ENCODE data around the gene CRMP1. TPM values are rescaled to one million over a fixed set of nuclear protein-coding genes. Genes with fewer than 3 reads are reported as not detected.

CRMP1 gene
- total and polyA plus RNA-seq, 2 of the 8 experiments (the other 6 are each of a cell fraction or from before 2014, with no cell fraction given): 120 to 131 TPM

DNA sequence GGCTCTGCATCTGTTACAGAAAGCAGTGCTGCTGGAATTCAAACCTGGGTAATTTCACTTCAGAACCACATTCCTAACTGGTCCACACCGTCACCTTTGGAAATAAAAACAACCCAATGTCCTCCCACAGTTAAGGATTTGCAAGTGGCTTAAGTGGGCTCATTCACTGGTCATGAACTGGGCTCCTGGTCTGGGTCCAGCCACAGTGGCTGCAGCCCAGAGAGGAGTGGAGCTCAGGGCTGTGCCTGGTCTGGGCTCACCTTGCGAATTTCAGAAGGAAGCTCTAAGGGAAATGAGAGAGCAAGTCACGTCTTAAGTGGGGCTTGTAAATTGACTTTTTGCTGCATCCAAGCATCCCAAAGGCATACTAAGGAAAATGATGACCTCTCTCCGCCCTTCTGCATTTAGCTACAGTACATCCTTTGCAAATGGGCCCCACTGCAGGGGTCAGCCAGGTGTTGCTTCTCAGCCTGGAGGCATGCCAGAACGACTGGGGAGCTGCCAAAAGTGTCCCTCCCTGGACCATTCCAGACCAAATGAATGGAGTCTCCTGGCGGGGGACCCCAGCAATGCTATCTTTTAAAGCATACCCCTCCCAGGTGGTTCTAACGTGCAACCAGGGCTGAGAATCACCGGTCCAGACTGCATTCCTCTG is 25.6 kb upstream of the CRMP1 start:
- no peak for FAIRE-seq
- no peak overlapping the region for H2BK20ac ChIP-seq (ENCODE audit: low read length)
- TF ChIP-seq FOSL1 (IDR thresholded peaks at IDR 0.05; ENCODE audit: insufficient read depth, low read depth, low read length) (no peak), JUND (IDR thresholded peaks at IDR 0.05; ENCODE audit: low read length) (no peak), CBX5 (IDR thresholded peaks at IDR 0.05; ENCODE audit: low read depth, low read length) (no peak), SAP30 (IDR thresholded peaks at IDR 0.05; ENCODE audit: insufficient read depth, insufficient replicate concordance, low read length) (no peak), SUZ12 (IDR thresholded peaks at IDR 0.05; ENCODE audit: low read length) (no peak), ASH2L (IDR thresholded peaks at IDR 0.05; ENCODE audit: low read length) (no peak), GTF2F1 (IDR thresholded peaks at IDR 0.05; ENCODE audit: borderline replicate concordance, low read depth, low read length) (no peak), TAF1 (IDR thresholded peaks at IDR 0.05; ENCODE audit: low read depth, low read length) (no peak), RAD21 (IDR thresholded peaks at IDR 0.05 in 1 of 2, conservative IDR thresholded peaks at IDR 0.05 in 1 of 2; ENCODE audit: low read depth in 2 of 2, low read length in 2 of 2) (no peak), HDAC6 (IDR thresholded peaks at IDR 0.05; ENCODE audit: low read depth, low read length) (no peak), CTBP2 (IDR thresholded peaks at IDR 0.05; ENCODE audit: borderline replicate concordance, insufficient read depth, insufficient read length, low read length) (no peak), RXRA (IDR thresholded peaks at IDR 0.05; ENCODE audit: insufficient read depth, low read depth, low read length) (no peak)

More for the DNA sequence above, 25.6 kb upstream of the CRMP1 start:
- ChIA-PET CTCF (ENCODE audit: partially characterized antibody) (interaction anchor here (0.8 to 2.2 kb wide), 6 partner anchors 8 to 94 kb away, joined by 3 to 6 read pairs (median 4); no protein-coding TSS in a partner anchor), POLR2A (ENCODE audit: partially characterized antibody) (interaction anchor here (1.0 to 1.2 kb wide), 3 partner anchors 10 to 35 kb away, joined by 3 read pairs; no protein-coding TSS in a partner anchor)
- no peak for DNase-seq (ENCODE audit: low read depth in 1 of 2, low spot score in 2 of 2)
- Histone ChIP-seq H4K20me1 (replicated peaks in 1 of 2; ENCODE audit: control insufficient read depth in 1 of 2, insufficient read depth in 2 of 2, low read length in 2 of 2) (no peaks in the 10 kb centered on the region), H2BK15ac (ENCODE audit: low read length) (no peak overlapping the region), H3K79me2 (ENCODE audit: control insufficient read depth in 1 of 2, insufficient read depth in 2 of 2, low read length in 2 of 2) (no peaks in the 10 kb centered on the region), H3K23ac (ENCODE audit: insufficient read length) (no peak overlapping the region), H3K9me3 (ENCODE audit: insufficient read depth in 2 of 2, low read depth in 1 of 2, low read length in 1 of 2) (peaks cover 0 to 3% of the 10 kb centered on the region in 2 experiments; a peak in 1 of 4 replicates), H4K91ac (replicated peaks; ENCODE audit: insufficient read length, low read length) (no peak overlapping the region), H2BK12ac (ENCODE audit: low read depth, low read length) (no peak overlapping the region), H3K27ac (ENCODE audit: low read depth, low read length) (no peak overlapping the region), H3K14ac (ENCODE audit: insufficient read length) (no peak overlapping the region), H3K18ac (ENCODE audit: extremely low read depth, low read length) (no peak overlapping the region; the same call in 1 of the 2 replicates), H3K56ac (replicated peaks; ENCODE audit: insufficient read length, low read depth, low read length) (no peak overlapping the region), H3K27me3 (replicated peaks in 1 of 4; ENCODE audit: control insufficient read depth in 3 of 4, extremely low read depth in 1 of 4, insufficient read depth in 3 of 4, low read length in 3 of 4) (peaks cover 0 to 2% (median 0%) of the 10 kb centered on the region in 4 experiments; a peak in 1 of 7 replicates), H2BK5ac (ENCODE audit: low read depth, low read length) (no peak overlapping the region; the same call in 1 of the 2 replicates), H3K4me3 (ENCODE audit: extremely low read depth in 1 of 4, insufficient read depth in 2 of 4, low read depth in 3 of 4, low read length in 4 of 4) (no peak overlapping the region), H3K36me3 (ENCODE audit: control insufficient read depth in 2 of 4, insufficient read depth in 4 of 4, low read length in 3 of 4) (no peaks in the 10 kb centered on the region), H2BK120ac (replicated peaks; ENCODE audit: low read depth, low read length) (no peak overlapping the region), H4K5ac (ENCODE audit: insufficient read length, low read depth, low read length) (no peak overlapping the region), H4K8ac (ENCODE audit: extremely low read depth, insufficient read depth, low read length) (no peak overlapping the region), H3K4me2 (ENCODE audit: insufficient read depth in 1 of 2, low read depth in 2 of 2, low read length in 2 of 2) (no peak overlapping the region), H3K4ac (replicated peaks; ENCODE audit: insufficient read length, low read depth, low read length) (no peak overlapping the region), H2AK5ac (ENCODE audit: low read depth, low read length) (0 out of 2 replicates have a peak overlapping the region, but pooled peaks have one; percentile 75), H3K4me1 (replicated peaks in 1 of 4; ENCODE audit: control insufficient read depth in 3 of 4, insufficient read depth in 4 of 4, low read length in 3 of 4) (peaks cover 0 to 8% (median 1%) of the 10 kb centered on the region in 4 experiments; a peak in 2 of 7 replicates), H3K23me2 (ENCODE audit: low read depth, low read length) (no peaks in the 10 kb centered on the region), H2AFZ (ENCODE audit: low read length) (no peak overlapping the region), H3K9ac (replicated peaks in 1 of 4; ENCODE audit: extremely low read depth in 1 of 4, low read depth in 3 of 4, low read length in 3 of 4) (no peak overlapping the region), H3K79me1 (ENCODE audit: low read depth, low read length) (no peaks in the 10 kb centered on the region)
- 67% methylated on average over 8 of the region's 8 CpGs; no CpG with 5 or more reads in 1 of the 2 experiments for WGBS, 2 experiments (ENCODE audit: extremely low coverage in 1 of 2, insufficient coverage in 1 of 2, insufficient read length in 1 of 2, insufficient replicate concordance in 2 of 2, low coverage in 1 of 2, low lambda C conversion rate in 2 of 2, missing lambda C conversion rate in 1 of 2)

All from H1 (cell line).